Kasumi-1 (cell line): ENCODE measurements around the gene SLC41A2.
"Not testable (repeated sequence)": the region's sequence is repeated elsewhere in the genome, so short reads cannot be mapped to it uniquely, and the experiment has no call there.

ENCODE experiments used
- DNase-seq, 2 experiments: peaks; one replicate each; lab custom pipeline; 2025; lab: John Stamatoyannopoulos, UW

Gene SLC41A2

DNA sequence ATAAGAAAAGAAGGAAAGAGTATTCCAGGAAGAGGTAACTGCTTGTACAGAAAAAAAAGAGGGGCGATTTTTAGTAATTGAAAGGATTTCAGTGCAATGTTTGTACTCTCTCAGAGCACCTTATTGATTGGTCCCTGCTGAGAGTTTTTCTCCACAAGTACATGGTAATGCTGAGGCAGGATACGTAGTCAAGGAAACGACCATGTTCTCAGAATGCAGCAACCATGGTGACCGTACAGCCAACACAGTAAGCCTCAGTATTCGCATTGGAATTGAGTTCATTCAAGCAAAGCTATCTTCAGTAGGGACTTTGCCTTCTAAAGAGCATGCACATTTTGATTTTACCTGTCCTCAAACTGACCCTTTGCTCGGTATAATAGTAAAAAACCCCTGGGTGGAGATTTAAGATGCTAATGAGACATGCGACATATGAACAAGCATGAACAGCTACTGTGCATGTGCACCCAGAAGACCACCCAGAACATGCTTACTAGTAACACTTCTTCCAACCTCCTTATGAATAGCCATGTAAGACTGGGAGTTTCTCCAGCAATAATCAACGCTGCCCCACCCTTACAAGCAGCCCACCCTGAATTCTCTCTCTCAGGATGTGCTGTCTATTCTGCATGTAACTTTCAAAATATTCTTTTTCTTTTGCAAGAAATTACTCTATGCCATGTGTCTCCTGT, 6.2 kb upstream of the SLC41A2 start:
- DNase-seq = no peak

DNA sequence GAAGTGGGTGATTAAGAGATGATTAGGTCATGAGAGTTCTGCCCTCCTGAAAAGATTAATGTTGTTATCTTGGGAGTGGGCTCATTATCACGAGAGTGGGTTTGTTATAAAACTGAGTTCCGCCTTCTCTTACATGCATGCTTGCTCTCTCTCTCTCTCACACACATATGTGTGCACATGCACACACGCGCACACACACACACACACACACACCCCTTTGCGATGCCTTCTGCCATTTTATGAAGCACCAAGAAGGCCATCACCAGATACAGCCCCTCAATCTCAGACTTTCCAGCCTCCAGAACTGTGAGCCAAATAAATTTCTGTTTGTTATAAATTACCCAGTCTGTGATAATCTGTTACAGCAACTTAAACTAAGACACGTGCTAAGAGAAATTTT, 5.7 kb upstream of the SLC41A2 start:
- no peak for DNase-seq

DNA sequence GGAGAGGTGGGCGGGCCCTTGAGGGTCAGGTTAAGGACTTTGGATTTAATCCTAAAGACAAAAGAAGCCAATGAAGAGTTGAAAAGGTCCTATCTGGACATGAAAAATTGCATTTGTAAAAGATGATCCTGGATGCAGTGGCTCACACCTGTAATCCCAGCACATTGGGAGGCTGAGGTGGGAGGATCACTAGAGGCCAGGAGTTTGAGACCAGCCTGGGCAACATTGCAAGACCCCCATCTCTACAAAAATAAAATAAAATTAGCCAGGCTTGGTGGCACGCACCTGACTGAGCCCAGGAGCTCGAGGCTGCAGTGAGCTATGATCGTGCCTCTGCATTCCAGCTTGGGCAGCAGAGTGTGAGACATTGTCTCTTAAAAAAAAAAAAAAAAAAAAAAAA, 2.4 kb upstream of the SLC41A2 start:
- DNase-seq = no peak

DNA sequence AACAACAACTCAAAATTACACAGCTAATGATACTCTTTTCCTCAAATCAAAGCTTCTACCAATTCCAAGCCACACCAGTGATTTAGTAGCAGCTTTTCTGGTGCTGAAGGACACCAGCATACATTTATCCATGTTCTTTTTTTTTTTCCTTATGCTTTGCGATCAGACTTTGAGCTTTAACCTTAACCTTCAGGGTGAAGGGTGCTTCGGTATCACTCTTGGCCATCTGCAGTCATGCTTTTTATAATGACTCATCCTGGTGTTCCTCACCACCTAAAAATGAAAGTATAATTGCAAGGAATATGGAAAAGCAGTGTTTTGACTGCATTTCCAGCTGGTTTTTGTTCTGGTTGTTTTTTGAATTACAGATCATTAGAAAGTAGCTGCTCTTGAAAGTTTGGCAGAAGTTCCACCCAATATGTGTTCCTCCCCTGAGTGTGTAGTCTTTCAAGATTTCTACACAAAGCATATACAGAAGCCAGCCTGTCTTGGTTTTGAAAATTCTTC, 1.3 kb upstream of the SLC41A2 start:
- DNase-seq = no peak

DNA sequence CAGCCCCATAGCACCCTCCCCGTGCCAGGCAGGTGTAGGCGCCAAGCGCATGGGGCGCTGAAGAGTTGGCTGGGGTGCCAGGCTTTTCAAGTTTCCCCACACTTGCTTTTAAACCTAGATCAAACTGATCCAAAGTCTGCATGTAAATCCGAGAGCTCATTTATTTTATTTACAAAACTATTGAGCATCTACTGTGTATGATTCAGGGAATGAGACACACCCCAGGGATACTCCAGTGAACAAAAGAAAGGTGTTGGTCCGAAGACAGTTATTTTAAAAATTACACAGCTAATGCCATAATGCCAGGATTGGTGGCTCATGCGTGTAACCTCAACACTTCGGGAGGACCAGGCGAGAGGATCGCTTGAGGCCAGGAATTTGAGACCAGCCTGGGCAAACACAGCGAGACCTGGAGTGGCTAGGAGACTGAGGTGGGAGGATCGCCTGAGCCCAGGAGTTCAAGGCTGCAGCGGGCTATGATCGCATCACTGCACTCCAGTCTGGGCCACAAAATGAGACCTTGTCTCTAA, 780 bp upstream of the SLC41A2 start:
- no peak for DNase-seq

DNA sequence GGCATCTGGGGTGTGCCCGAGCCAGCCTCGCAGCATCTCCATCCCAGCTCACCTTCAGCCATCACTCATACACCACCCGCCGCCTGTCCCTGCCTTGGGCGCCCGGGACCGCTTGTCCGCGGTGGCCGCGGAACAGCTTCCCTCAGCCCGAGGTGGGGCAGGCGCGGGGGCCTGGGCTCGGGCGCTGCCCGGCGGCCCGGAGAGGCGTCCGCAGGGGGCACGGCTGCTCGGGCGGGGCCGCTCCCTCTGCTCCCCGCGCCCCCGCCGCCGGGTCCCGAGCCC, 430 bp downstream of the SLC41A2 start:
- no peak for DNase-seq

DNA sequence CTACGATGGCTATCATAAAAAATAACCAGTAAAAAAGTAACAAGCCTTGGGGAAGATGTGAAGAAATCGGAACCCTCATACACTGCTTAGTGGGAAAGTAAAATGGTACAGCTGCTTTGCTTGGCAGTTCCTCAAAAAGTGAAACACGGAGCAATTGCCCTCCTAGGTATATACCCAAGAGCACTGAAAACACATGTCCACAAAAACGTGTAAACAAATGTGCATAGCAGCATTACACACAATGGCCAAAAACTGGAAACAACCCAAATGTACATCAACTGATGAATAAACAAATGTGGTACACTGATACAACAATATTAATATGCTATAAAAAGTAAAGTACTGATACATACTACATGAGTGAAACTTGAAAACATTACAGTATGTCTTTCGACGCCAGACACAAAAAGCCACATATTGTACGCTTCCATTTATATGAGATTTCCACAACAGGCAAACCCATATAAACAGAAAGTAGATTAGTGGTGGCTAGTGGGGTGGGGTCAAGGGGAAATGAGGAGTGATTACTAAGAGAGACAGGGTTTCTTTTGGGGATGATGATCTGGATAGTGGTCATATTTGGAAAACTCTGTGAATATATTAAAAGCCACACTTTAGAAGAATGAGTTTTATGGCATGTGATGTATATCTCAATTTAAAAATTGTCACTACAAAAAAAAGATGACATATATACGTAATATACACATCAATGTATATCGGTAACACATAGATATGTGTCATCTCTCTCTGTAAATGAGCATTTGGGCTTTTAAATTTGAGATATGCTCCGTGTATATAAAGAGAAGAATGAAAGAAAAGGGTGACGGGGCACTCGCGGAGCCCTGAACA, 996 bp downstream of the SLC41A2 start:
- peak in 1 of 2 experiments; percentile 9 for DNase-seq

DNA sequence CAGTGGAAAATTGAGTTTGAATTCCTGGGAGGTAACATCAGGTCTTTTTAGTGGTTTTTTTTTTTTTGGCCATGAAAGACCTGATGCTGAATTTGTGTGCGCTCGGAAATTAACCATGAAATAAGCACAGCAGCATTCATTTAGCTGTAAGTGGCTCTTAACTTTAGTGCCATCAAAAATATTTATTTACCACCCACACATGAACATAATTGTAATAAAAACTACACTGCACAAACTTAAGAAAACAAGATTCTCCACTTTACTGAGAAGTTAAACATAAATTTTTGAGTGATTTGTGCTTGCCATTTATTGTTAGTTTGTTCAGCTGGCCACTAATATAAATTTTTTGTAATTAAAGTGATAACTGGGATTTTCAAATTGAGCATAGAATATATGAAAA, 2.4 kb downstream of the SLC41A2 start:
- no peak for DNase-seq

DNA sequence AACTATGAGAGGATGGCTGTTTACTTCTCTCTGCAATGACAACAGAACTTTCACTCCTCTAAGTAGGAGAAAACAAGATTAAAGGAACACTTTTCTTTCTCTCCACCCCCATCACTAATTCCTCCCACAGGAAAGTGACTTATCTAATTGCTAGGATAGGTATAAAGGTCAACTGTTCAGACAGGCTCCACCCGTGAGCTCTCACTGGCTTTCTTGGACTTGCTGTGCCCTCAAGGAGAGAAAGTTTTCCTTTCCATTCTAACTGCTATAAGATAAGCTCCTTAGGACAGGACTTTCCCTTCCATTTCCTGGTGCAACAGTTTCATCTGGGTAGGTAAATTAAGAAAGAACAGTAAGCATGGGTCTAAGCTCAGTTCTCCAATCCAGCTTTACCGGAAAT, 4.8 kb downstream of the SLC41A2 start:
- DNase-seq = no peak

DNA sequence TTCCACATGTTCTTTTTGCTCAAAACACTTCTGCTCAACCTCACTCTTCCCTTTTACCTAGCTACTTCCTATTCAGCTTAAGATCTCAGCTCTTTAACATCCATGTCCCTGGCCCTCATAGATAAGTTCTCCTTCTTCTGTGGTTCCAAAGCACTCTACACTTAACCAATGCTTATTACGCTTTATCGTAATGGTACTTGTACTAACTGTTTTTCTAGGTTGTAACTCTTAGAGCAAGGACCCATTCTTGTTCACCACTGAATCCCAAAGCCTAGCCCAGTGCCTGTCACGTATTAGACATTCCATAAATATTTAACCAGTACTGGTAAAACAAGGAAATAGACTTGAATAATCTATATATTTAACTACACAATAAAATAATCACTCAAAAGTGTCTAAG, 5.3 kb downstream of the SLC41A2 start:
- no peak for DNase-seq

DNA sequence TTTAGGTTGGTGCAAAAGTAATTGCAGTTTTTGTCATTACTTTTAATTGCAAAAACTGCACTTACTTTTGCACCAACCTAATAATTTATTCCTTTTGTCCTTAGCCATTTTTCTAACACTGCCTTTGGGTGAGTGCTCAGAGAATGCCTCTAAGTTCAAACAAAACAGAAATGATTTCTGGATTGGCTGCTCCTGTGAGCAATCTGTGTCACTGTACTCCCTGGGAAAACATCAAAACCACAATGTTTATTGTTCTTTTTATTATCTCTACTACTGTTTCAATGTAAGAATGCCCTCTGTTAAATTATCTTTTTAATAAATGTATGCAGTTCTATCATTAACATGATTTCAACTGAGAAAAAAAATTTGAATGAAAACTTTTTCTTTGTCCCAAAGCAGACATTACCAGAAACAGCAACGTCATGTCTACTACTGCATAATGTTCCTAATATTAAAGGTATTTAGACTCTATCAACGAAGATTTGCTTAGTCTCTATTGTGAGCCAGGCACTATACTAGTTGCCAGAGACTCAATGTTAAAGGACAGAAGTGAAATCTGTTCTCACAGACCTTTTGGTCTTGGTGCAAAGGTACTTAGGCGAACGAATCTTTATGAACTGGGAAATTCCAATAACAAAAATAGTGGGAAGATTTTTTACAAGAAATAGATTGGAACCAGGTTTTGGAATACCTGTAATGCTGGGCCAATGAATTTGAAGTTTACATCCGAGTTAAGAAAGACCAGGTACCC, 6.2 kb downstream of the SLC41A2 start:
- no peak for DNase-seq

DNA sequence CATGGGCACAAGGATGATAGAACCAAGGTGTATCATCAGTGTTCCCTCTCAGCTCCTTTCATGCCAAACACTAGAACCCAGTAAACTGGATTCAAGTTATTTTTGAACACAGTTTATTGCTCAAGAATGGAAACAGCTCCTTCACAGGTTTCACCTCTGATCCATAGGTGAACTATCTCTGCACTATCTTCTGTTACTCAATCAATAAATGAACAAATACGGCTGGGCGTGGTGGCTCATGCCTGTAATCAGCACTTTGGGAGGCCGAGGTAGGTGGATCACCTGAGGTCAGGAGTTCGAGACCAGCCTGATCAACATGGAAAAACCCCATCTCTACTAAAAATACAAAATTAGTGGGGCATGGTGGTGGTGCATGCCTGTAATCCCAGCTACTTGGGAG, 9.4 kb downstream of the SLC41A2 start:
- not testable (repeated sequence) for DNase-seq

DNA sequence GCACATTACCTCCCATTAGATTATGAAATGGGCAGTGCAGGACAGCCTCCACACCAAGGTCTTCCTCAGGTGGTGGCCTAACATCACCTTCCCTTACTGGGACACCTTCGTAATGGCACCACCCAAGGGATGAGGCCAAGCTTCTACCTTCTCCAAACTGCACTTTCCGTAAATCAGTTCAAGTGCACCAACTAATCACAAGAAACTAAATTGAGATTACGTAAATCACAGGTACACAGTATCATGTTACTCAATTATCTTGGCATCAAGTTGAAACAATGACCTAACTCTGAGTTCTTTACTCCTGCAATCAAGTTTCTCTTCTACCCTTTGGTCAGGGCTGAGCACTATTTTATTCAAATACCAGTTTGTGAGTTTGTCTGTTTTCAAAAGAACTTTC, 13.8 kb downstream of the SLC41A2 start:
- DNase-seq = no peak

DNA sequence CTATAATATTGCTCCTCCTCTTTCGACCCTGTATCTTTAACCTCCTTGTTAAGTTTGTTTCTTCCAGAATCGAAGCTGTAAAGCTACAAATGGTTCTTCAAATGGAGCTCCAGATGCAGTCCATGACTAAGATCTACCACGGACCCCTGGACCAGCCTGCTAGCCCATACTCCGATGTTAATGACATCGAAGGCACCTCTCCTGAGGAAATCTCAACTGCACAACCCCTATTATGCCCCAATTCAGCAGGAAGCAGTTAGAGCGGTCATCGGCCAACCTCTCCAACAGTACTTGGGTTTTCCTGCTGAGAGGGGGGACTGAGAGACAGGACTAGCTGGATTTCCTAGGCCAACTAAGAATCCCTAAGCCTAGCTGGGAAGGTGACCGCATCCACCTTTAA, 14.7 kb downstream of the SLC41A2 start:
- not testable (repeated sequence) for DNase-seq

DNA sequence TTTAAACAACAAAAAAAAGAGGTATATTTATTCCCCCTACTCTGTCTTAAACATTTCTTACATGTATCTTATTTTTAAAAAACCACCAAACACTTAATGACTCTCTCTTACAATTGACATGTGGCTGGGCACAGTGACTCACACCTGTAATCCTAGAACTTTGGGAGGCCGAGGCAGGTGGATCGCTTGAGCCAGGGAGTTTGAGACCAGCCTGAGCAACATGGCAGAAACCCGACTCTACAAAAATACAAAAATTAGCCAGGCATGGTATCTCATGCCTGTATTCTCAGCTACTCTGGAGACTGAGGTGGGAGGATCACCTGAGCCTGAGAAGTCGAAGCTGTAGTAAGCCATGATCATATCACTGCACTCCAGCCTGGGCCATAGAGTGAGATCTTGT, 16.0 kb downstream of the SLC41A2 start:
- no peak for DNase-seq

DNA sequence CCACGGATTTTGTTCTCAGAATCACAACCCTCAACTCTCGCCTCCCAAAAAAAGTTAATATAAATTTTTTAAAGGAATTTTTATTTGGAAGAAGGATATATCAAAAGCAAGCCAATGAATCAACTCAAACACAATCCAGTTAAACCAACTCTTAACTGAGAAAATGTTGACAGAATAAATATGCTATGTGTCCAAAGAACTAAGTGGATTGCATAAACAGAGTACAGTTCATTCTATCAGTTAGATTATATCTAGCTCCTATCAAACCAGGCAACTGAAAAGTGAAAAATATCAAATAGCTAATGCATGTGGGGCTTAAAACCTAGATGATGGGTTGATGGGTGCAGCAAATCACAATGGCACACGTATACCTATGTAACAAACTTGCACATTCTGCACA, 16.6 kb downstream of the SLC41A2 start:
- DNase-seq = no peak

DNA sequence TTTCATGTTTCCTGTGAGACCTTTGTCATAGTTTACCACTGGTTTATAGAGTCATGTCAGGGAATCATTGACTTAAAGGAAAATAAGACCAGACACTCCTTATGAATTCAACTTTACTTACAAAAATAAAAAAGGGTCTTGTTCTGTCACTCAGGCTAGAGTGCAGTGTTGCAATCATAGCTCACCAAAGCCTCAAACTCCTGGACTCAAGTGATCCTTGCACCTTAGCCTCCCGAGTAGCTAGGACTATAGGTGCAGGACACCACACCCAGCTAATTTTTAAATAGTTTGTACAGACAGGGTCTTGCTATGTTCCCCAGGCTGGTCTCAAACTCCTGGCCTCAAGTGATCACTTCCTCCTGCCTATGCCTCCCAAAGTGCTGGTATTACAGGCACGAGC, 19.0 kb downstream of the SLC41A2 start:
- no peak for DNase-seq

DNA sequence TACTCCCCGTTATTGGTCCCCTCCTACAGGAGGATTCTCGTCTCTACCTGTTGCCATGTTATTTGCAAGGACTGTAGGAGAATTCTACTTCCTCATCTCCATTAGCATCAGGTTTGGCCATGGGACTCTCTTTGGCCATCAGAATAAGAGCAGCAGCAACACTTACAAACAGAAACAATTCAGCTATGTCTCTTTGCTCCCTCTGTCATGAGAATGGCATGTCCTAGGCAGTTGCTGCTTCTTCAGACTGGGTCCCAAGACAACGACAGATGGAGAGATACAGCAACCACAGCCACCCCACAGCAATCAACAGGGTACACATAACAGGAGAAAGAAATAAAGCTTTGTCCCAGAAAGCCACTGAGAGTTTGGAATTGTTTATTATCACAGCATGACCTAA, 19.7 kb downstream of the SLC41A2 start:
- DNase-seq = no peak

DNA sequence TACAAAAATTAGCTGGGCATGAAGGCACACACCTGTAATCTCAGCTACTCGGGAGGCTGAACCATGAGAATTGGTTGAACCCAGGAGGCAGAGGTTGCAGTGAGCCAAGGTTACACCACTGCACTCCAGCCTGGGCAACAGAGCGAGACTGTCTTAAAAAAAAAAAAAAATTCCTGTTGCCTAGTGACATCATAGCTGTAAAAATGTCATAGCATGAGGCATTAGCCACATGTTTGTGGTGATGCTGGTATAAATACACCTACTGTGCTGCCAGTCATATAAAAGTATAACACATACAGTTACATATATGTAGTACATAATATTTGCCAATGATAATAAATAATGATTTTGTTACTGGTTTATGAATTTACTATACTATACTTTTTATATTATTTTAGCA, 22.2 kb downstream of the SLC41A2 start:
- no peak for DNase-seq

DNA sequence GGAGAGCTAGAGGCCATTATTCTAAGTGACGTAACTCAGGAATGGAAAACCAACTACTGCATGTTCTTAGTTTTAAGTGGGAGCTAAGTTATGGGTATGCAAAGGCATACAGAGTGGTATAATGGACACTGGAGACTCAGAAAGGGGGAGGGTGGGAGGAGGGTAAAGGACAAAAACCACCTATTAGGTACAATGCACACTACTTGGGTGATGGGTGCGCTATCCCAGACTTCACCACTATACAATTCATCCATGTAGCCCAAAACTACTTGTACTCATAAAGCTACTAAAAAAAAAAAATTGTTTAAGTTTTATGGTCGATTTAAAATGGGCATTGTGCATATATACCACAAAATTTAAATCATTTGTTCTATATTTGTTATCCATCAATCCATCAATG, 24.3 kb downstream of the SLC41A2 start:
- no peak for DNase-seq

DNA sequence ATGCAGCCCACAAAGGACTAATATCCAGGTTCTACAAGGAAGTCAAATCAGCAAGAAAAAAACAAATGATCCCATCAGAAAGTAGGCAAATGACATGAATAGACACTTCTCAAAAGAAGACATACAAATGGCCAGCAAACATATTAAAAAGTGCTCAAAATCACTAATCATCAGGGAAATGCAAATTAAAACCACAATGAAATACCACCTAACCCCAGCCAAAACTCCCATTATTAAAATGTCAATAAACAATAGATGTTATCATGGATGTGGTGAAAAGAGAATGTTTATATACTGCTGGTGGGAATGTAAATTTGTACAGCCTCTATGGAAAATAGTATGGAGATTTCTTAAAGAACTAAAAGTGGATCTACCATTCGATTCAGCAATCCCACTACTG, 25.0 kb downstream of the SLC41A2 start:
- DNase-seq = no peak

DNA sequence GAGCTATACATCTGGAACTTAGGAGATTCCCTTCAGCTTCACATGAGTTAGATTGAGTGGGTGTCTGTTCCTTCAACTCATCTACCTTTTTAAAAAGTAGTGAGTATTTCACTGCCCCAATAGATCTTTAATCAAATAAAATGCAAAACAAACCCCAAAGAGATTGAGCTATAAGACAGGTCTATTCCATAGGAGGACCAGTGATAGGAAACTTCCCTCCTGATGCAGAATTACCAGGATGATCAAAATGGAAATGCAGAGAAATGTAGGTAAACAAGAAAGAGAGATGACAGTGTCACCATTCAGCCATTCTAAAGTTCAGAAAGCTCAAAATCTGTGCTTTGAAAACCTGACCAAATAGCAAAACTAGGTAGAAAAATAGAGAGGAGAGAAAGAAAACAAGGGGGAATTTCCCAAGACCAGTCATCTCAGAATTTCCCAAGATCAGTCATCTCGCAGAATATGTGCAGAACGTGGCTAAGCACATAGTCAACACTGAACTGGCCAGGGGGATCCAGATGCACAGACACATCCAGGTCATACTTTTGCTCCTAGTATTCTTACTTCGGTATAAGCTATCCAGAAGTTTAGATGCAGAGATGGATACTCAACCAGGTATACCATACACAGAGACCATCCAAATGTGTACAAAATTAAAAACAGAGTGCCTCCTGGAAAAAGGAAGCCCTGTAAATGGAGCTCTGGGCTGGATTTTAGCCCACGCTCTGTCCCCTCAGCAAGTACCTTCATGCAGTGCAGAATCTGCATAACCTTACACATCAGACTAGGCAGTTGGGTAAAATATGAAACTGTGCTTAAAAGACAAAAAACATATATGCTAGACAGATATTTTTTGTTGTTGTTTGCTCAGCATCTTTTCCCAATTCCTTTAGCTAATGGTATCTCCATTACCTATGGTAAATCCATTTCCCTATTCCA, 27.4 kb downstream of the SLC41A2 start:
- no peak for DNase-seq
